ENCODE data around the gene PLCD3. TPM values are rescaled to one million over a fixed set of nuclear protein-coding genes. Genes with fewer than 3 reads are reported as not detected.

The PLCD3 gene
- polyA plus RNA-seq, 1 donor (not counting 4 experiments of a cell fraction or from before 2014, with no cell fraction given) = 53.3 TPM

- H3K9me1 ChIP-seq (ENCODE audit: control insufficient read depth, extremely low read depth, insufficient read depth, low read length) = no peaks in the 10 kb centered on the region
- H3K4me3 ChIP-seq (ENCODE audit: control insufficient read depth in 2 of 3, extremely low read depth in 1 of 3, insufficient read depth in 2 of 3, low read depth in 1 of 3, low read length in 3 of 3) = no peak overlapping the region
- peaks cover 6% of the 10 kb centered on the region for H4K20me1 ChIP-seq (ENCODE audit: control insufficient read depth, extremely low read depth, insufficient read depth, low read length)
- H3K4me2 ChIP-seq (ENCODE audit: control insufficient read depth, extremely low read depth, insufficient read depth, low read depth, low read length) = no peak overlapping the region
- FAIRE-seq (no peak), DNase-seq (ENCODE audit: low read depth, low spot score) (no peak)
- H3K27ac ChIP-seq (ENCODE audit: control insufficient read depth, insufficient read depth, low read length) = no peak overlapping the region
- H3K79me2 ChIP-seq (ENCODE audit: control insufficient read depth, insufficient read depth, low read length) = peaks cover 34% of the 10 kb centered on the region
- peaks cover 0 to 4% of the 10 kb centered on the region in 2 experiments for H3K36me3 ChIP-seq (ENCODE audit: control insufficient read depth in 2 of 2, extremely low read depth in 1 of 2, insufficient read depth in 2 of 2, low read length in 2 of 2)
- no peak overlapping the region for H2AFZ ChIP-seq (ENCODE audit: control insufficient read depth, low read length)
- H3K9me3 ChIP-seq (ENCODE audit: control insufficient read depth, low read depth, low read length) = no peaks in the 10 kb centered on the region
- TF ChIP-seq, protein P1, sequence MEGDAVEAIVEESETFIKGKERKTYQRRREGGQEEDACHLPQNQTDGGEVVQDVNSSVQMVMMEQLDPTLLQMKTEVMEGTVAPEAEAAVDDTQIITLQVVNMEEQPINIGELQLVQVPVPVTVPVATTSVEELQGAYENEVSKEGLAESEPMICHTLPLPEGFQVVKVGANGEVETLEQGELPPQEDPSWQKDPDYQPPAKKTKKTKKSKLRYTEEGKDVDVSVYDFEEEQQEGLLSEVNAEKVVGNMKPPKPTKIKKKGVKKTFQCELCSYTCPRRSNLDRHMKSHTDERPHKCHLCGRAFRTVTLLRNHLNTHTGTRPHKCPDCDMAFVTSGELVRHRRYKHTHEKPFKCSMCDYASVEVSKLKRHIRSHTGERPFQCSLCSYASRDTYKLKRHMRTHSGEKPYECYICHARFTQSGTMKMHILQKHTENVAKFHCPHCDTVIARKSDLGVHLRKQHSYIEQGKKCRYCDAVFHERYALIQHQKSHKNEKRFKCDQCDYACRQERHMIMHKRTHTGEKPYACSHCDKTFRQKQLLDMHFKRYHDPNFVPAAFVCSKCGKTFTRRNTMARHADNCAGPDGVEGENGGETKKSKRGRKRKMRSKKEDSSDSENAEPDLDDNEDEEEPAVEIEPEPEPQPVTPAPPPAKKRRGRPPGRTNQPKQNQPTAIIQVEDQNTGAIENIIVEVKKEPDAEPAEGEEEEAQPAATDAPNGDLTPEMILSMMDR (optimal IDR thresholded peaks at IDR 0.05 in 1 of 3, IDR thresholded peaks at IDR 0.05 in 1 of 3, conservative IDR thresholded peaks at IDR 0.05 in 1 of 3; ENCODE audit: extremely low read depth in 1 of 3, insufficient read depth in 2 of 3, low read length in 3 of 3) = no peak
- no peak for TF ChIP-seq EZH2 (IDR thresholded peaks at IDR 0.05; ENCODE audit: low read length)
- no peak overlapping the region for H3K9ac ChIP-seq (ENCODE audit: control insufficient read depth, extremely low read depth, insufficient read depth, low read length)
- H3K27me3 ChIP-seq (ENCODE audit: control insufficient read depth, extremely low read depth, insufficient read depth, low read length) = no peaks in the 10 kb centered on the region
- peaks cover 17% of the 10 kb centered on the region for H3K4me1 ChIP-seq (ENCODE audit: control insufficient read depth, extremely low read depth, insufficient read depth, low read length)
- dilution Hi-C loops (cut with MboI; ENCODE audit: extremely low pct_ligation_motif_present, low sequenced_read_pairs) = no loop called here
These were observed 23.2 kb upstream of the PLCD3 start for GRCh38 chr17:45155483-45155882.

- no peak for FAIRE-seq
- peaks cover 0 to 4% of the 10 kb centered on the region in 2 experiments for H3K36me3 ChIP-seq (ENCODE audit: control insufficient read depth in 2 of 2, extremely low read depth in 1 of 2, insufficient read depth in 2 of 2, low read length in 2 of 2)
- no peak for DNase-seq (ENCODE audit: low read depth, low spot score)
- TF ChIP-seq, protein P1 (optimal IDR thresholded peaks at IDR 0.05 in 1 of 3, IDR thresholded peaks at IDR 0.05 in 1 of 3, conservative IDR thresholded peaks at IDR 0.05 in 1 of 3; ENCODE audit: extremely low read depth in 1 of 3, insufficient read depth in 2 of 3, low read length in 3 of 3) = no peak
- TF ChIP-seq EZH2 (IDR thresholded peaks at IDR 0.05; ENCODE audit: low read length) = no peak
- no peak overlapping the region for H3K27ac ChIP-seq (ENCODE audit: control insufficient read depth, insufficient read depth, low read length)
- peaks cover 34% of the 10 kb centered on the region for H3K79me2 ChIP-seq (ENCODE audit: control insufficient read depth, insufficient read depth, low read length)
- H2AFZ ChIP-seq (ENCODE audit: control insufficient read depth, low read length) = no peak overlapping the region
- no peak overlapping the region for H3K9ac ChIP-seq (ENCODE audit: control insufficient read depth, extremely low read depth, insufficient read depth, low read length)
- dilution Hi-C loops (cut with MboI; ENCODE audit: extremely low pct_ligation_motif_present, low sequenced_read_pairs) = no loop called here
- no peaks in the 10 kb centered on the region for H3K9me3 ChIP-seq (ENCODE audit: control insufficient read depth, low read depth, low read length)
- no peaks in the 10 kb centered on the region for H3K27me3 ChIP-seq (ENCODE audit: control insufficient read depth, extremely low read depth, insufficient read depth, low read length)
- no peak overlapping the region for H3K4me2 ChIP-seq (ENCODE audit: control insufficient read depth, extremely low read depth, insufficient read depth, low read depth, low read length)
- H3K9me1 ChIP-seq (ENCODE audit: control insufficient read depth, extremely low read depth, insufficient read depth, low read length) = no peaks in the 10 kb centered on the region
- H4K20me1 ChIP-seq (ENCODE audit: control insufficient read depth, extremely low read depth, insufficient read depth, low read length) = peaks cover 6% of the 10 kb centered on the region
- no peak overlapping the region for H3K4me3 ChIP-seq (ENCODE audit: control insufficient read depth in 2 of 3, extremely low read depth in 1 of 3, insufficient read depth in 2 of 3, low read depth in 1 of 3, low read length in 3 of 3)
- peaks cover 16% of the 10 kb centered on the region for H3K4me1 ChIP-seq (ENCODE audit: control insufficient read depth, extremely low read depth, insufficient read depth, low read length)
These were observed 22.7 kb upstream of the PLCD3 start for GRCh38 chr17:45155029-45155428.
